Measurements from ENCODE around the gene ABCD2. TPM values are rescaled to one million over a fixed set of nuclear protein-coding genes. Genes with fewer than 3 reads are reported as not detected.
"Not testable (repeated sequence)": the region's sequence is repeated elsewhere in the genome, so short reads cannot be mapped to it uniquely, and the experiment has no call there.

The ABCD2 gene
- total RNA-seq, 1 donor from 2014 or later = 0.63 TPM

DNA sequence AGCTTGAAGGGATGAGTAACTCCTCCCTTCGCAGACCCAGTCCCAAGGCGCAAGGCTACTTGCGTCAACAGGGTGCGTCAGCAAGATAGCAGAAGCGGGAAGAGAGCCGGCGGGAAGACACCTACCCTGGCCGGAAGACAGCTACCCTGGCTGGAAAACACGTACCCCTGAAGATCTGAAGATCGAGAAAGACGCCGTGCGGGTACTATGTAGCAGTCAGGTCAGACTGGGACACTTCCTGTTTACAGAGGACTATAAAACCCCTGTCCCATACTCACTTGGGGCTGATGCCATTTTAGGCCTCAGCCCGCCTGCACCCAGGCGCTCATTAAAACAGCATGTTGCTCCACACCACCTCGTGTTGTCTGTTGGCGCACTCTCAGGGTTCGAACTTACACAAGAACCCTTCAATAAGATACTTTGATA is 80.9 kb downstream of the ABCD2 start:
- no peak for DNase-seq (ENCODE audit: low spot score)

DNA sequence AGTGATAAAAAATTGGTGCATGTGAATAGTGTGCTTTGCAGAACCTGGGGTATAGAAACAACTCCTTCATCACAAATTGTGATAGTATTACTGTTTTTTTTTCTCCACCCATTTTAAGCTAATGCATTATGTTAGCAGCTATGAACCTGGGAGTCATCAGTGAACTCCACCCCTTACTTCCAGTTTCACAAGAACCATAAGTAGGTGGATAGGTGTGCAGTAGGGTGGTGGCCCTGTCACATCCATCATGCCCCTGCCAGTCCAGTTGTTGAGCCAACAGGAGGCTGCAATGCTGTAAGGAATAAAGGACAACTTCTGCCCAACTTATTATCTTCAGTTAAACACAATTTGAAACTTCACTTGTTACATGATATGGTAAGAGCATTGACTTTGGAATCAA is 85.7 kb downstream of the ABCD2 start:
- no peak for DNase-seq (ENCODE audit: low spot score)

GRCh38 chr12:39532448-39532847 is 87.2 kb downstream of the ABCD2 start:
- DNase-seq (ENCODE audit: low spot score) = no peak

- no peak for DNase-seq (ENCODE audit: low spot score)
Measured at GRCh38 chr12:39526974-39527373, 92.6 kb downstream of the ABCD2 start.

- DNase-seq (ENCODE audit: low spot score) = not testable (repeated sequence)
Measured at GRCh38 chr12:39522167-39522566, 97.4 kb downstream of the ABCD2 start.

DNA sequence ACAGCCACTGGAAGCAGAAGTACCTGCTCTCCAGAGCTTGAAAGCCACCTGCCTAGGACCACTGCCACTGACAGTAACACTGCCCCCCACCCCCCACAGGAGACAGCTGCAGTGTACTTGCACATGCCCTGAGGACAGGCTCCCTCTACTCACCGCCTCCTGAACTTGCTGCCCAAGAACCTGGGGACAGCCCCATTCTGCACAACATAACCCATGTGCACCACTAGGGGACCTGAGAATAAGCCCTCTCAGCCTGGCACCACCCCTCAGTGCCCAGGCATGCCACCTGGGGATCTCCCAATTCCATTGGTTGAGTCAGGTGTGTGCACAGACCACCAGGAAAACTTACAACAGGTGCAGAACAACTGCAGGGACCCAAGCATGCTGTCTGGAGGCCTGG is 109.6 kb downstream of the ABCD2 start:
- DNase-seq (ENCODE audit: low spot score) = no peak

DNA sequence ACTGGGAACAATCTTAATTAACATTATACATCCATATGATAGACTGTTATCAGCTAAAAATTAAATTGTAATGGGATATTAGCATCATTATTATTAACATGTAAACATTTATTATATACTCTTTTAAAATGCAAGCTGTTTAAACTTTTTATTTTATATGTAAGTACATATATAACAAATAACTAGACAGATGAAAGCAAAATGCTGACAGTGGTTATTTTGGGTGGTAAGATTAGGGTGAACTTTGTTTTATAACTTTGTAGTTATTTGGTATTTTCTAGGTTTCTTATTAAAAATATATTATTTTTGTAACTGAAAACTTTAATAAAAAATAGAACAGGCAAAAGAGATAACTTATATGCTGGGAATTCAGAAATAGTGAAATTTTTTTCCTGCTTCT is 114.0 kb downstream of the ABCD2 start:
- no peak for DNase-seq (ENCODE audit: low spot score)

DNA sequence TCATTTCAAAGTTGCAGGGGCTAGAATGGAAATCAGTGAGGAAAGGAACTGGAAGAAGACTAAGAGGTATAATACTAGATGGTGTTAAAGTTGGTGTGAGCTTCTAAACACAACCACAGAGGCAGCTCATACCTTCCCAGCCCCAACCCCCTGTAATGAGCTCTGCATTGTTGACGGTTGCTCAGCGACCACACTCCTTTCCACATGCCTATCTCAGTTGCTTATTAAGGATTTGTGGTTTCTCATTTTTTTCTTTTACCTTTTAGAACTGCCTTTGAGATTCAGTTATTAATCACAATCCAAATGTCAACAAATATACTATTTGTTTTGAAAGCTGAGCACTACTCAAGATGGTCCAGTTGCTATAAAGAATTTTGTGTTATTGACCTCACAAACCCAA is 114.6 kb downstream of the ABCD2 start:
- DNase-seq (ENCODE audit: low spot score) = no peak

GRCh38 chr12:39503439-39503838 is 116.2 kb downstream of the ABCD2 start:
- no peak for DNase-seq (ENCODE audit: low spot score)

- DNase-seq (ENCODE audit: low spot score) = no peak
Measured at GRCh38 chr12:39502726-39503125, 116.9 kb downstream of the ABCD2 start.

Other genes with a start within 250 kb of the ABCD2 start
- 26.4 TPM for gene KIF21A, start 176.7 kb downstream of the ABCD2 start, total RNA-seq

Measured in mucosa of gallbladder (tissue), 1 donor.